Endothelial cell of umbilical vein (primary cell): Measurements from ENCODE around the gene SLAMF6. TPM values are rescaled to one million over a fixed set of nuclear protein-coding genes. Genes with fewer than 3 reads are reported as not detected.

ENCODE experiments used
- BruUV-seq: library from RNA; stranded (reverse); fragments of 400-500 nt; replicated peaks from 2 replicates; lab custom pipeline; 2021; lab: Mats Ljungman, UMichigan
- CTCF ChIA-PET: fragments of 300-600, 350-600 bp; sonication (Branson Sonifier 250); formaldehyde crosslinking; loops from one replicate; lab custom pipeline; 2021; ENCODE audit warnings: antibody characterized with exemption, inconsistent platforms; lab: Charles Lee
- POLR2A ChIA-PET: fragments of 300-600, 350-600 bp; sonication (Branson Sonifier 250); formaldehyde crosslinking; loops from one replicate; lab custom pipeline; 2021; ENCODE audit warnings: antibody characterized with exemption, inconsistent platforms; lab: Charles Lee
- DNase-seq: peaks from one replicate; pipeline ENCODE4 v3.0.0-alpha.2; 2011; ENCODE audit warnings: low read depth, low spot score
- FAIRE-seq: peaks from 2 replicates; lab custom pipeline; 2011; peaks lifted over from hg19 to GRCh38; lab: Jason Lieb, UNC
- H2AFZ ChIP-seq: 2 replicates; pipeline ENCODE4 v1.6.0; 2012; ENCODE audit warnings: low read depth, low read length, control low read depth, inconsistent platforms
- H3K27ac ChIP-seq: 2 replicates; pipeline ENCODE4 v1.5.1; 2011; ENCODE audit warnings: low read depth, mild to moderate bottlenecking, control low read depth, low read length, moderate library complexity; ENCODE audit not compliant: insufficient read depth
- H3K27me3 ChIP-seq, 2 experiments: 2 replicates each; pipeline versions ENCODE4 v1.6.0 to v1.6.1; 2011; ENCODE audit warnings: low read length in 2 of 2, mixed read lengths in 1 of 2; ENCODE audit not compliant: control insufficient read depth in 2 of 2, insufficient read depth in 2 of 2
- H3K36me3 ChIP-seq, 2 experiments: 2 replicates in 1 of 2; 3 replicates in 1 of 2; pipeline ENCODE4 v1.5.1; 2011; ENCODE audit warnings: low read length in 2 of 2, mild to moderate bottlenecking in 1 of 2, moderate library complexity in 1 of 2; ENCODE audit not compliant: control insufficient read depth in 2 of 2, insufficient read depth in 2 of 2; ENCODE audit errors: extremely low read depth in 1 of 2
- H3K4me1 ChIP-seq: 3 replicates; pipeline ENCODE4 v1.5.1; 2011; ENCODE audit warnings: mild to moderate bottlenecking, low read length; ENCODE audit not compliant: control insufficient read depth, insufficient read depth; ENCODE audit errors: extremely low read depth
- H3K4me2 ChIP-seq: 2 replicates; pipeline ENCODE4 v1.6.1; 2011; ENCODE audit warnings: low read length, control low read depth, mixed read lengths; ENCODE audit not compliant: insufficient read depth
- H3K4me3 ChIP-seq, 3 experiments: fragments of 200-600 bp in 1 of 3; sonication (generic), shearing (Covaris generic) in 1 of 3; replicated peaks in 1 of 3; 2 replicates each; pipeline ENCODE4 v1.5.1; 2011 to 2016; ENCODE audit warnings: control low read depth in 3 of 3, low read length in 3 of 3, mild to moderate bottlenecking in 2 of 3, inconsistent platforms in 1 of 3, low read depth in 1 of 3, moderate library complexity in 1 of 3; ENCODE audit not compliant: insufficient read depth in 1 of 3
- H3K79me2 ChIP-seq: 2 replicates; pipeline ENCODE4 v1.6.0; 2012; ENCODE audit warnings: low read length, inconsistent platforms; ENCODE audit not compliant: control insufficient read depth, insufficient read depth
- H3K9ac ChIP-seq: replicated peaks from 2 replicates; pipeline ENCODE3; 2011; ENCODE audit warnings: low read length, control low read depth; ENCODE audit not compliant: insufficient read depth; ENCODE audit errors: extremely low read depth
- H3K9me1 ChIP-seq: replicated peaks from 3 replicates; pipeline ENCODE4 v1.6.0; 2011; ENCODE audit warnings: mild to moderate bottlenecking, low read length; ENCODE audit not compliant: control insufficient read depth, insufficient read depth; ENCODE audit errors: extremely low read depth
- H3K9me3 ChIP-seq: replicated peaks from 2 replicates; pipeline ENCODE4 v1.5.1; 2012; ENCODE audit warnings: low read length, inconsistent platforms; ENCODE audit not compliant: control insufficient read depth, insufficient read depth
- H4K20me1 ChIP-seq: replicated peaks from 2 replicates; pipeline ENCODE3; 2011; ENCODE audit warnings: mild to moderate bottlenecking, low read length; ENCODE audit not compliant: control insufficient read depth, insufficient read depth; ENCODE audit errors: extremely low read depth
- EZH2 ChIP-seq: IDR thresholded peaks from 2 replicates; pipeline ENCODE4 v1.6.1; 2012; ENCODE audit warnings: borderline replicate concordance, low read depth, mild to moderate bottlenecking, moderate library complexity, low read length, inconsistent platforms; ENCODE audit not compliant: severe bottlenecking
- FOS ChIP-seq: IDR thresholded peaks from 2 replicates; pipeline ENCODE4 v1.6.1; 2011; ENCODE audit warnings: mild to moderate bottlenecking, low read length, moderate library complexity, borderline replicate concordance; ENCODE audit not compliant: insufficient read depth
- GATA2 ChIP-seq: IDR thresholded peaks from 2 replicates; pipeline ENCODE4 v1.7.0; 2011; ENCODE audit warnings: low read depth, mild to moderate bottlenecking, moderate library complexity, mixed read lengths, low read length; ENCODE audit not compliant: insufficient read length, insufficient read depth
- JUN ChIP-seq: IDR thresholded peaks from 2 replicates; pipeline ENCODE4 v1.6.1; 2011; ENCODE audit warnings: borderline replicate concordance, low read depth; ENCODE audit not compliant: insufficient read length, insufficient read depth
- MYC ChIP-seq: IDR thresholded peaks from one replicate; pipeline ENCODE4 v1.6.1; 2011; ENCODE audit warnings: mild to moderate bottlenecking, low read depth, low read length
- POLR2A ChIP-seq: IDR thresholded peaks from 2 replicates; pipeline ENCODE4 v1.6.1; 2012; ENCODE audit warnings: low read depth, mild to moderate bottlenecking, control low read depth, low read length
- POLR2AphosphoS5 ChIP-seq: IDR thresholded peaks from 2 replicates; pipeline ENCODE4 v1.6.1; 2012; ENCODE audit warnings: low read depth, mild to moderate bottlenecking, control low read depth, low read length, moderate library complexity; ENCODE audit not compliant: insufficient read depth
- dilution Hi-C: fragments of 300-500 bp; cut with MboI; formaldehyde crosslinking; loops from one replicate; pipeline ENCODE4 v1.15.0; 2019; ENCODE audit warnings: low sequenced_read_pairs; ENCODE audit not compliant: extremely low pct_ligation_motif_present
- intact Hi-C: fragments of 100-400 bp; cut with micrococcal nuclease; formaldehyde crosslinking; loops from one replicate; pipeline ENCODE4 v1.10.0; 2022
- polyA plus RNA-seq, 4 experiments: library from polyadenylated mRNA; depleted of rRNA in 3 of 4; stranded (reverse) in 3 of 4; unstranded in 1 of 4; fragments of >200 nt; gene quantifications; 2 replicates each; pipeline versions ENCODE4 v1.2.1 to v1.2.3, GENCODE V29; 2011 to 2012; ENCODE audit warnings: missing spikeins in 1 of 4
- total RNA-seq: library from RNA; stranded (reverse); gene quantifications from 2 replicates; pipeline ENCODE4 v1.2.3, GENCODE V29; 2021
- TF ChIP-seq, protein P1 (sequence below): IDR thresholded peaks from 2 replicates; pipeline ENCODE4 v1.6.1; 2011; ENCODE audit not compliant: insufficient read depth, insufficient read length
- TF ChIP-seq, protein P2 (sequence below), 2 donors: IDR thresholded peaks; 1 replicate in 1 of 2; 2 replicates in 1 of 2; pipeline ENCODE4 v1.5.1; 2011; ENCODE audit warnings: low read length in 2 of 2, mild to moderate bottlenecking in 2 of 2, moderate library complexity in 2 of 2, control low read depth in 1 of 2, inconsistent platforms in 1 of 2, low read depth in 1 of 2; ENCODE audit not compliant: insufficient read depth in 1 of 2; ENCODE audit errors: extremely low read depth in 1 of 2

Gene SLAMF6
- total and polyA plus RNA-seq, 2 donors (not counting 3 experiments of a cell fraction or from before 2014, with no cell fraction given): not detected

DNA sequence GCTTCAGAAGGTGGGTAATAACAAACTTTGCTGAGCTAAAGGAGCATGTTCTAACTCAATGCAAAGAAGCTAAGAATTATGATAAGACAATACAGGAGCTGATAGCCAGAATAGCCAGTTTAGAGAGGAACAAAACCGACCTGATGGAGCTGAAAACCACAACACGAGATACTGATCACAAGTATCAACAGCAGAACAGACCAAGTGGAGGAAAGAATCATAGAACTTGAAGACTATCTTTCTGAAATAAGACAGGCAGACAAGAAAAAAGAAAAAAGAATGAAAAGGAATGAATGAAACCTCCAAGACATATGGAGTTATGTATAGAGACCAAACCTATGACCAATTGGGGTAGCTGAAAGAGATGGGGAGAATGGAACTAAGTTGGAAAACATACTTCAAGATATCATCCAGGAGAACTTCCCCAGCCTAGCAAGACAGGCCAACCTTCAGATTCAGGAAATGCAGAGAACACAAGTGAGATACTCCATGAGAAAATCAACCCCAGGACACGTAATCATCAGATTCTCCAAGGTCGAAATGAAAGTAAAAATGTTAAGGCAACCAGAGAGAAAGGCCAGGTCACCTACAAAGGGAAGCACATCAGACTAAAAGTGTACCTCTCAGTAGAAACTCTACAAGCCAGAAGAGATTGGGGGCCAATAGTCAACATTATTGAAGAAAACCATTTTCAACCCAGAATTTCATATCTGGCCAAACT is 35.8 kb upstream of the SLAMF6 start:
- Histone ChIP-seq H3K79me2 (no peaks in the 10 kb centered on the region), H3K27me3 (no peaks in the 10 kb centered on the region), H3K4me1 (no peaks in the 10 kb centered on the region), H3K4me3 (no peak overlapping the region), H3K4me2 (no peak overlapping the region), H3K27ac (no peak overlapping the region), H4K20me1 (no peaks in the 10 kb centered on the region), H3K9me3 (no peaks in the 10 kb centered on the region), H3K9me1 (no peaks in the 10 kb centered on the region), H2AFZ (no peak overlapping the region), H3K9ac (no peak overlapping the region), H3K36me3 (no peaks in the 10 kb centered on the region)
- DNase-seq (no peak), FAIRE-seq (no peak)
- CTCF ChIA-PET: no interaction called here
- no TSS peak for BruUV-seq
- TF ChIP-seq, protein P1, sequence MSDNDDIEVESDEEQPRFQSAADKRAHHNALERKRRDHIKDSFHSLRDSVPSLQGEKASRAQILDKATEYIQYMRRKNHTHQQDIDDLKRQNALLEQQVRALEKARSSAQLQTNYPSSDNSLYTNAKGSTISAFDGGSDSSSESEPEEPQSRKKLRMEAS: no peak
- TF ChIP-seq, protein P2, sequence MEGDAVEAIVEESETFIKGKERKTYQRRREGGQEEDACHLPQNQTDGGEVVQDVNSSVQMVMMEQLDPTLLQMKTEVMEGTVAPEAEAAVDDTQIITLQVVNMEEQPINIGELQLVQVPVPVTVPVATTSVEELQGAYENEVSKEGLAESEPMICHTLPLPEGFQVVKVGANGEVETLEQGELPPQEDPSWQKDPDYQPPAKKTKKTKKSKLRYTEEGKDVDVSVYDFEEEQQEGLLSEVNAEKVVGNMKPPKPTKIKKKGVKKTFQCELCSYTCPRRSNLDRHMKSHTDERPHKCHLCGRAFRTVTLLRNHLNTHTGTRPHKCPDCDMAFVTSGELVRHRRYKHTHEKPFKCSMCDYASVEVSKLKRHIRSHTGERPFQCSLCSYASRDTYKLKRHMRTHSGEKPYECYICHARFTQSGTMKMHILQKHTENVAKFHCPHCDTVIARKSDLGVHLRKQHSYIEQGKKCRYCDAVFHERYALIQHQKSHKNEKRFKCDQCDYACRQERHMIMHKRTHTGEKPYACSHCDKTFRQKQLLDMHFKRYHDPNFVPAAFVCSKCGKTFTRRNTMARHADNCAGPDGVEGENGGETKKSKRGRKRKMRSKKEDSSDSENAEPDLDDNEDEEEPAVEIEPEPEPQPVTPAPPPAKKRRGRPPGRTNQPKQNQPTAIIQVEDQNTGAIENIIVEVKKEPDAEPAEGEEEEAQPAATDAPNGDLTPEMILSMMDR (IDR thresholded peaks at IDR 0.05; ENCODE audit: extremely low read depth in 1 of 2, insufficient read depth in 1 of 2, low read depth in 1 of 2, low read length in 2 of 2): no peak
- TF ChIP-seq POLR2A (no peak), GATA2 (no peak), FOS (no peak), MYC (no peak), JUN (no peak), POLR2AphosphoS5 (no peak), EZH2 (no peak)
- POLR2A ChIA-PET: no interaction called here
- dilution Hi-C loops (no loop called here), intact Hi-C loops (no loop called here)
